K562 (cell line): ENCODE data around the gene SLC25A10. TPM values are rescaled to one million over a fixed set of nuclear protein-coding genes. Genes with fewer than 3 reads are reported as not detected.

Experiments
- C11orf30 ChIP-seq: fragments of 450-650 bp; IDR thresholded peaks from 2 replicates; pipeline ENCODE4 v1.6.1; 2016; ENCODE audit warnings: low read depth, mild to moderate bottlenecking
- DMBX1 ChIP-seq: fragments of 250-450 bp; sonication (Bioruptor Pico); IDR thresholded peaks from 2 replicates; pipeline ENCODE4 v1.8.0; 2022; ENCODE audit warnings: inconsistent platforms, mild to moderate bottlenecking, moderate library complexity, borderline replicate concordance
- HDAC8 ChIP-seq: fragments of 450-650 bp; IDR thresholded peaks from 2 replicates; pipeline ENCODE4 v1.6.1; 2016; ENCODE audit warnings: mild to moderate bottlenecking, missing genetic modification characterization, moderate library complexity, missing compliant biosample characterization
- HNRNPH1 ChIP-seq: fragments of 200-400 bp; formaldehyde crosslinking; optimal IDR thresholded peaks from 2 replicates; pipeline ENCODE3; 2017; ENCODE audit warnings: low read depth, mild to moderate bottlenecking, low read length, moderate library complexity
- HSF4 ChIP-seq: fragments of 250-450 bp; sonication (Bioruptor Pico); IDR thresholded peaks from 2 replicates; pipeline ENCODE4 v2.1.2; 2022; ENCODE audit warnings: mild to moderate bottlenecking, moderate library complexity, borderline replicate concordance
- KLF1 ChIP-seq: fragments of 450-650 bp; IDR thresholded peaks from 2 replicates; pipeline ENCODE4 v1.6.1; 2016; ENCODE audit warnings: missing genetic modification characterization, missing compliant biosample characterization
- LCOR ChIP-seq: sonication (generic); formaldehyde crosslinking; IDR thresholded peaks from 2 replicates; pipeline ENCODE4 v1.8.0; 2022; ENCODE audit warnings: mild to moderate bottlenecking, missing genetic modification reagents
- MCM7 ChIP-seq, 2 experiments: fragments of 450-650 bp; IDR thresholded peaks; 2 replicates each; pipeline ENCODE4 v1.6.1; 2016 to 2018
- MECOM ChIP-seq: fragments of 250-450 bp; sonication (Bioruptor Pico); IDR thresholded peaks from 2 replicates; pipeline ENCODE4 v1.8.0; 2022; ENCODE audit warnings: inconsistent platforms
- NFATC3 ChIP-seq: fragments of 450-650 bp; IDR thresholded peaks from 2 replicates; pipeline ENCODE4 v1.6.1; 2017; ENCODE audit warnings: mild to moderate bottlenecking
- POLR2AphosphoS2 ChIP-seq: IDR thresholded peaks from 2 replicates; pipeline ENCODE4 v1.6.1; 2012; ENCODE audit warnings: low read length, improper control_type of control experiment
- POLR3G ChIP-seq: IDR thresholded peaks from 2 replicates; pipeline ENCODE4 v1.6.1; 2011; ENCODE audit not compliant: insufficient read length, insufficient replicate concordance; ENCODE audit errors: extremely low read depth
- SAP30 ChIP-seq: fragments of 200-600 bp; sonication (generic); IDR thresholded peaks from 2 replicates; pipeline ENCODE4 v1.6.1; 2012; ENCODE audit warnings: borderline replicate concordance, low read depth, mild to moderate bottlenecking, moderate library complexity, low read length, control low read depth, inconsistent platforms; ENCODE audit not compliant: insufficient read depth, poor library complexity, severe bottlenecking
- SP1 ChIP-seq: sonication (generic); formaldehyde crosslinking; IDR thresholded peaks from 2 replicates; pipeline ENCODE4 v1.8.1; 2022; ENCODE audit warnings: mild to moderate bottlenecking, missing genetic modification reagents
- TEAD1 ChIP-seq, 2 experiments: fragments of 450-650 bp in 1 of 2; sonication (generic) in 1 of 2; formaldehyde crosslinking; IDR thresholded peaks; 2 replicates each; pipeline versions ENCODE4 v1.4.0 to v1.8.0; 2020 to 2022; ENCODE audit warnings: mild to moderate bottlenecking in 2 of 2, missing genetic modification reagents in 1 of 2
- TEAD2 ChIP-seq: fragments of 450-650 bp; IDR thresholded peaks from 2 replicates; pipeline ENCODE4 v1.6.1; 2016; ENCODE audit warnings: missing genetic modification characterization, control low read depth, missing compliant biosample characterization
- ZNF121 ChIP-seq: sonication (generic); formaldehyde crosslinking; conservative IDR thresholded peaks from 2 replicates; pipeline ENCODE4 v1.8.0; 2022; ENCODE audit warnings: missing genetic modification reagents
- ZNF165 ChIP-seq: fragments of 250-450 bp; sonication (Bioruptor Pico); IDR thresholded peaks from 2 replicates; pipeline ENCODE4 v1.4.0; 2020; ENCODE audit warnings: borderline replicate concordance
- ZNF24 ChIP-seq: fragments of 450-650 bp; IDR thresholded peaks from 2 replicates; pipeline ENCODE4 v1.6.1; 2016
- ZNF695 ChIP-seq: fragments of 450-650 bp; formaldehyde crosslinking; IDR thresholded peaks from 2 replicates; pipeline ENCODE4 v1.4.0; 2020; ENCODE audit warnings: mild to moderate bottlenecking, moderate library complexity
- ZSCAN29 ChIP-seq: fragments of 450-650 bp; IDR thresholded peaks from 2 replicates; pipeline ENCODE4 v1.6.1; 2017
- ZZZ3 ChIP-seq: fragments of 450-650 bp; IDR thresholded peaks from 2 replicates; pipeline ENCODE4 v1.6.1; 2016; ENCODE audit warnings: antibody characterized with exemption, mild to moderate bottlenecking, moderate library complexity
- polyA plus RNA-seq, 8 experiments: library from polyadenylated mRNA; depleted of rRNA in 4 of 8; stranded (reverse) in 5 of 8; unstranded in 3 of 8; fragments of >200 nt; fragmentation: Nextera tagmentation in 2 of 8; fragmentation: Illumina TruSeq in 1 of 8; extraction: Ambion mirVana in 2 of 8; extraction: Trizol in 1 of 8; gene quantifications; 2 replicates each; pipeline versions ENCODE4 v1.2.1 to v1.2.3, GENCODE V29; 2011 to 2014; ENCODE audit warnings: inconsistent platforms in 1 of 8, missing spikeins in 1 of 8
- total RNA-seq, 7 experiments: library from RNA; depleted of rRNA in 6 of 7; stranded (reverse); fragments of >200 nt in 6 of 7; fragmentation: Illumina TruSeq in 2 of 7; extraction: Trizol in 2 of 7; gene quantifications; 2 replicates each; pipeline versions ENCODE4 v1.2.1 to v1.2.3, GENCODE V29; 2011 to 2021; ENCODE audit warnings: low replicate concordance in 1 of 7
- TF ChIP-seq, protein P1 (sequence below): fragments of 450-650 bp; IDR thresholded peaks from 2 replicates; pipeline ENCODE4 v1.6.1; 2017; ENCODE audit warnings: mild to moderate bottlenecking, moderate library complexity
- TF ChIP-seq, protein P2 (sequence below): fragments of 250-450 bp; sonication (Bioruptor Pico); IDR thresholded peaks from 2 replicates; pipeline ENCODE4 v1.6.1; 2021; ENCODE audit warnings: mild to moderate bottlenecking
- TF ChIP-seq, protein P3 (sequence below): fragments of 250-450 bp; sonication (Bioruptor Pico); IDR thresholded peaks from 2 replicates; pipeline ENCODE4 v1.5.0; 2020; ENCODE audit warnings: mild to moderate bottlenecking, borderline replicate concordance

SLC25A10 gene
- total and polyA plus RNA-seq, 9 of the 15 experiments (the other 6 are each of a cell fraction or from before 2014, with no cell fraction given): 0.10 to 85.6 (median 34.3) TPM

DNA sequence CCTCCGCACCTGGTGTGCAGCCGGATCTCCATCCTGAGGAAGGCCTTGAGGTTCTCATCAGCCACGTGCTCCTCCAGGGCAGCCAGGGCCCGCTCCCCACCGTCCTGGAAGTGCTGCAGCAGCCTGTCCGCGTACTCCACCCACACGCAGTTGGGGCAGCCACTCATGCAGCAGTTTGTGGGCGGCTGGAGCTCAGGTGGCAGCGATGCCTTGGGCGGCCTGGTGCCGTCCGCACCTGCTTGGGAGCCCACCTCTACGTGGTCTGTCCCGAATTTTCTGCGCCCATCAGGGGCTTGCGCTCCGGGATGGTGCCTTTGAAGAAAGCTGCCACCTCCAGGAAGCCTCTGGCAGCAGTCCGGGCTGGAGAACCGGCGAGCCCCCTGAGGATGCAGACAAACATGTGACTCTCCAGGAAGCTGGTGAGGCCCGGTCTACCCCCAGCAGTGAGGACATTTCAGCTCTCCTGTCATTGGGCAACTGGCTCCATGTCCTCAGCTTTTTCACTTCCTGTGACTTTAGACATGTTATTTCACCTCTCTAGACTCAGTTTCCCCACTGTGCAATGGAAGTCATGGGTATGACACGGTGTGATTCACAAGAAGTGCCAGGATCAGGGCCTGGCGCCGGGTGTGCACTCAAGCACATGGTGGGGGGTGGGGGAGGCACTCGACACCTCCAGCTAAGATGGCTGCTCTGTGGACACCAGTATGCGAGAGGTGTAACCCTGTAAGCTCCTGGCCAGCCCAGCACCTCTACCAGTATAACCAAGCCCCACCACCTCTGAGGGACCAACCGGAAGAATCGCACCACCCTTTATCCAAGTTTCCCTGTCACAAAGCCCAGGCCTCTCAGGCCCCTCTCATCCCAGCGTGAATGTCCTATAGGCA lies 46.6 kb upstream of the SLC25A10 start (continued):
- TF ChIP-seq, protein P1, sequence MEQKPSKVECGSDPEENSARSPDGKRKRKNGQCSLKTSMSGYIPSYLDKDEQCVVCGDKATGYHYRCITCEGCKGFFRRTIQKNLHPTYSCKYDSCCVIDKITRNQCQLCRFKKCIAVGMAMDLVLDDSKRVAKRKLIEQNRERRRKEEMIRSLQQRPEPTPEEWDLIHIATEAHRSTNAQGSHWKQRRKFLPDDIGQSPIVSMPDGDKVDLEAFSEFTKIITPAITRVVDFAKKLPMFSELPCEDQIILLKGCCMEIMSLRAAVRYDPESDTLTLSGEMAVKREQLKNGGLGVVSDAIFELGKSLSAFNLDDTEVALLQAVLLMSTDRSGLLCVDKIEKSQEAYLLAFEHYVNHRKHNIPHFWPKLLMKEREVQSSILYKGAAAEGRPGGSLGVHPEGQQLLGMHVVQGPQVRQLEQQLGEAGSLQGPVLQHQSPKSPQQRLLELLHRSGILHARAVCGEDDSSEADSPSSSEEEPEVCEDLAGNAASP: no peak
- TF ChIP-seq ZSCAN29: 0 out of 2 replicates have a peak, but pooled peaks have one; percentile 9
- no peak for TF ChIP-seq MCM7 (IDR thresholded peaks at IDR 0.05)
- no peak for TF ChIP-seq POLR3G
- peak in 1 of 2 experiments; percentile 80; a peak in 2 of 4 replicates for TF ChIP-seq TEAD1 (CRISPR knock-in tag; IDR thresholded peaks at IDR 0.05)
- TF ChIP-seq C11orf30: no peak
- no peak for TF ChIP-seq LCOR
- TF ChIP-seq, protein P2, sequence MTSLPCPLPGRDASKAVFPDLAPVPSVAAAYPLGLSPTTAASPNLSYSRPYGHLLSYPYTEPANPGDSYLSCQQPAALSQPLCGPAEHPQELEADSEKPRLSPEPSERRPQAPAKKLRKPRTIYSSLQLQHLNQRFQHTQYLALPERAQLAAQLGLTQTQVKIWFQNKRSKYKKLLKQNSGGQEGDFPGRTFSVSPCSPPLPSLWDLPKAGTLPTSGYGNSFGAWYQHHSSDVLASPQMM: no peak
- 0 out of 2 replicates have a peak, but pooled peaks have one; percentile 51 for TF ChIP-seq ZNF695 (CRISPR knock-in tag)
- TF ChIP-seq ZNF165 (CRISPR knock-in tag): no peak
- peak; percentile 71; the same call in 1 of the 2 replicates for TF ChIP-seq POLR2AphosphoS2
- peak; percentile 68; the same call in 1 of the 2 replicates for TF ChIP-seq TEAD2 (tag)
- no peak for TF ChIP-seq SAP30
- no peak for TF ChIP-seq ZNF24
- peak; percentile 97 for TF ChIP-seq DMBX1 (CRISPR knock-in tag)
- TF ChIP-seq HSF4: peak; percentile 62; the same call in 1 of the 2 replicates
- TF ChIP-seq KLF1 (tag): no peak
- TF ChIP-seq NFATC3: no peak
- TF ChIP-seq ZZZ3: no peak
- no peak for TF ChIP-seq HNRNPH1
- no peak for TF ChIP-seq SP1 (CRISPR knock-in tag)
- TF ChIP-seq, protein P3, sequence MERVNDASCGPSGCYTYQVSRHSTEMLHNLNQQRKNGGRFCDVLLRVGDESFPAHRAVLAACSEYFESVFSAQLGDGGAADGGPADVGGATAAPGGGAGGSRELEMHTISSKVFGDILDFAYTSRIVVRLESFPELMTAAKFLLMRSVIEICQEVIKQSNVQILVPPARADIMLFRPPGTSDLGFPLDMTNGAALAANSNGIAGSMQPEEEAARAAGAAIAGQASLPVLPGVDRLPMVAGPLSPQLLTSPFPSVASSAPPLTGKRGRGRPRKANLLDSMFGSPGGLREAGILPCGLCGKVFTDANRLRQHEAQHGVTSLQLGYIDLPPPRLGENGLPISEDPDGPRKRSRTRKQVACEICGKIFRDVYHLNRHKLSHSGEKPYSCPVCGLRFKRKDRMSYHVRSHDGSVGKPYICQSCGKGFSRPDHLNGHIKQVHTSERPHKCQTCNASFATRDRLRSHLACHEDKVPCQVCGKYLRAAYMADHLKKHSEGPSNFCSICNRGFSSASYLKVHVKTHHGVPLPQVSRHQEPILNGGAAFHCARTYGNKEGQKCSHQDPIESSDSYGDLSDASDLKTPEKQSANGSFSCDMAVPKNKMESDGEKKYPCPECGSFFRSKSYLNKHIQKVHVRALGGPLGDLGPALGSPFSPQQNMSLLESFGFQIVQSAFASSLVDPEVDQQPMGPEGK (CRISPR knock-in tag): peak; percentile 43; the same call in 1 of the 2 replicates
- peak; percentile 67; the same call in 1 of the 2 replicates for TF ChIP-seq MECOM
- TF ChIP-seq ZNF121 (CRISPR knock-in tag): no peak
- TF ChIP-seq HDAC8 (tag): peak; percentile 95
